ENCODE data around the gene SEC61G. TPM values are rescaled to one million over a fixed set of nuclear protein-coding genes. Genes with fewer than 3 reads are reported as not detected.

SEC61G gene
- total and polyA plus RNA-seq, 4 experiments from 2014 or later, result 67.0 to 284 (median 163) TPM

DNA sequence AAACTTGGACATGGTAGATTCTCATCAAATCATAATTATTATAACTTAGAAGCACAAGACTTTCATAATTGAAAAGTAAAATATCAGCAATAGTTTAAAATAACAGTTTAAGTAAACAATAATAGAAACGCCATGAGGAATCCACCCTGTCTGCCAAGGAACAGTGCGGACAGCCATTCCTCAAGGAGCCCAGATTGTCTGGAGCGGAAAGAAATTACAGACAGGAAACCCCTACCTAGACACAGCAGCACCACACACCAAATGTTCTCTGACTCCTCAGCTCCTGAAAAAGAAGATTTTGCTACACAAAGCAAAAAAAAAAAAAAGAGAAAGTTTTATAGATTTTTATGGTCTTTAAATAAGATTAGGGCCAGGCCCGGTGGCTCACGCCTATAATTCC is 21.5 kb upstream of the SEC61G start:
- no peaks in the 10 kb centered on the region for H3K4me1 Mint-ChIP-seq
- DNase-seq, result no peak
- Histone ChIP-seq H3K9me3 (ENCODE audit: control insufficient read depth in 1 of 2, low read length in 2 of 2) (no peaks in the 10 kb centered on the region), H3K27me3 (ENCODE audit: insufficient read depth, low read length) (no peaks in the 10 kb centered on the region), H3K27ac (ENCODE audit: low read depth, low read length) (no peak overlapping the region), H3K4me1 (ENCODE audit: insufficient read depth, low read length) (no peaks in the 10 kb centered on the region), H3K4me3 (ENCODE audit: low read length in 2 of 2) (no peak overlapping the region), H3K36me3 (ENCODE audit: insufficient read depth, low read length) (no peaks in the 10 kb centered on the region)
- intact Hi-C loops (cut with micrococcal nuclease), result no loop called here
- H3K36me3 Mint-ChIP-seq, result peaks cover 4 to 13% of the 10 kb centered on the region in 2 donors
- peaks cover 10 to 15% of the 10 kb centered on the region in 2 donors for H3K27me3 Mint-ChIP-seq
- no peak overlapping the region for H3K4me3 Mint-ChIP-seq
- H3K27ac Mint-ChIP-seq, result no peak overlapping the region
- peaks cover 2 to 17% (median 13%) of the 10 kb centered on the region in 8 donors for H3K9me3 Mint-ChIP-seq
- POLR2A ChIA-PET (ENCODE audit: partially characterized antibody), result no interaction called here
- CTCF ChIA-PET (ENCODE audit: partially characterized antibody), result interaction anchor here (0.6 to 13.4 kb wide), 2 partner anchors 9 to 474 kb away, joined by 3 to 188 read pairs; no protein-coding TSS in a partner anchor

DNA sequence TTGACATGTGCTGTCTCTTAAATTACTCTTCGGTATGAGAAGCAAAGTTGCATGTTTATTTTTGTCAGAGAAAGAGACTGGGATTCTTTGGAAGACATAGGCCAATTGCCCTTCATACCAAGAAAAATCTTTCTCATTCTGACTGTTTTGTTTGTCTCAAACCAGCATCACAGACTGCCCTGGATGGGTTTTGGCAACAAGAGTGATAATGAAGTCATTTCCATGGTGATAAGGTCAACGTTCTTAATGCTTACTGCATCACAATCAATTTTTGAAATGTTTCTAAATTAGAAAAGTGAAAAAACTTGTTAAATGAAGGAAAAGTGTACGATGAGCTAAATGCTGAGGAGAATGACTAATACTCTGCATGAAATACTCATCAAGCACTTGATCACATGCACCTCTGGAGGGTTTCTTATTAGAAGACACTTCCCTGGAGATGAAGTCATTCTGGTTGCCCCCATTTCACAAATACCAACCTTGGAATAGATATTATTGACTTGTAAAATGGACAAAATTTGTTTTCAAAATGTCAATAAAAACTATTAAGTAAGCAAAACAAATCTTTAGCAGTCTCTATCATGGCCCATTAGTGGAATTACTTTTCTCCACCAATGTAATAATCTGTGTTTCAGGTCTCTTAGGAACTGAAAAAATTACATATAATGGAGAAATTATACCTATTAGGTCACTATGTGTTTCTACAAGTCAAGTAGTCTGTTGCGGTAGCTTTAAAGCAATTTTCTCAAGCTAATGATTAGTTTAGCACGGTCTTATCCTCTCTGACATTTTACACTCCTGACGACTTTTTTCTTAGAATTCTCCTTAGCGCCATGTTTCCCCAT is 19.9 kb upstream of the SEC61G start:
- H3K27me3 Mint-ChIP-seq, result peaks cover 10% of the 10 kb centered on the region in 2 donors
- no peak overlapping the region for H3K4me3 Mint-ChIP-seq
- POLR2A ChIA-PET (ENCODE audit: partially characterized antibody), result no interaction called here
- no peak for DNase-seq
- no peak overlapping the region for H3K27ac Mint-ChIP-seq
- Histone ChIP-seq H3K4me1 (ENCODE audit: insufficient read depth, low read length) (peaks cover 5% of the 10 kb centered on the region), H3K36me3 (ENCODE audit: insufficient read depth, low read length) (no peaks in the 10 kb centered on the region), H3K27me3 (ENCODE audit: insufficient read depth, low read length) (no peaks in the 10 kb centered on the region), H3K27ac (ENCODE audit: low read depth, low read length) (no peak overlapping the region), H3K9me3 (ENCODE audit: control insufficient read depth in 1 of 2, low read length in 2 of 2) (no peaks in the 10 kb centered on the region), H3K4me3 (ENCODE audit: low read length in 2 of 2) (no peak overlapping the region)
- H3K36me3 Mint-ChIP-seq, result peaks cover 4 to 13% of the 10 kb centered on the region in 2 donors
- CTCF ChIA-PET (ENCODE audit: partially characterized antibody), result interaction anchor here (0.5 to 13.4 kb wide), 2 partner anchors 475 to 1339 kb away, joined by 3 to 188 read pairs; no protein-coding TSS in a partner anchor
- peaks cover 0 to 5% (median 3%) of the 10 kb centered on the region in 4 donors for H3K4me1 Mint-ChIP-seq
- intact Hi-C loops (cut with micrococcal nuclease), result no loop called here
- H3K9me3 Mint-ChIP-seq, result peaks cover 2 to 27% (median 13%) of the 10 kb centered on the region in 8 donors

DNA sequence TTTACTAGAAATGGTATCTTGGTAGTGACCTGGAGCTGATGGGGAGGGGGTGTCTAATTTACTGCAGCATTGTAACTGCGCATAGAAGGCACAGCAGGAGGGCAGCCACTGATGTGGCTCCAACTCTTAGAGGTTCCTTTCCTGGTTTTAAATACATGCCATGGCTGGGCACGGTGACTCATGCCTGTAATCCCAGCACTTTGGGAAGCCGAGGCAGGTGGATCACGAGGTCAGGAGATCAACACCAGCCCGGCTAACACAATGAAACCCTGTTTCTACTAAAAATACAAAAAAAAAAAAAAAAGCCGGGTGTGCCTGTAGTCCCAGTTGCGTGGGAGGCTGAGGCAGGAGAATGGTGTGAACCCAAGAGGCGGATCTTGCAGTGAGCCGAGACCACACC is 19.2 kb upstream of the SEC61G start:
- Mint-ChIP-seq H3K4me1 (peaks cover 0 to 12% (median 3%) of the 10 kb centered on the region in 4 donors), H3K36me3 (peaks cover 4 to 13% of the 10 kb centered on the region in 2 donors), H3K9me3 (peaks cover 2 to 27% (median 13%) of the 10 kb centered on the region in 8 donors), H3K4me3 (no peak overlapping the region), H3K27ac (no peak overlapping the region), H3K27me3 (peaks cover 10% of the 10 kb centered on the region in 2 donors)
- Histone ChIP-seq H3K27me3 (ENCODE audit: insufficient read depth, low read length) (no peaks in the 10 kb centered on the region), H3K9me3 (ENCODE audit: control insufficient read depth in 1 of 2, low read length in 2 of 2) (no peaks in the 10 kb centered on the region), H3K4me1 (ENCODE audit: insufficient read depth, low read length) (peaks cover 10% of the 10 kb centered on the region), H3K27ac (ENCODE audit: low read depth, low read length) (no peak overlapping the region), H3K36me3 (ENCODE audit: insufficient read depth, low read length) (no peaks in the 10 kb centered on the region), H3K4me3 (ENCODE audit: low read length in 2 of 2) (no peak overlapping the region)
- intact Hi-C loops (cut with micrococcal nuclease), result no loop called here
- CTCF ChIA-PET (ENCODE audit: partially characterized antibody), result interaction anchor here (6.8 to 13.4 kb wide), 2 partner anchors 18 to 476 kb away, joined by 71 to 188 read pairs; partner anchors contain the start of gene SEC61G
- no peak for DNase-seq
- POLR2A ChIA-PET (ENCODE audit: partially characterized antibody), result no interaction called here

DNA sequence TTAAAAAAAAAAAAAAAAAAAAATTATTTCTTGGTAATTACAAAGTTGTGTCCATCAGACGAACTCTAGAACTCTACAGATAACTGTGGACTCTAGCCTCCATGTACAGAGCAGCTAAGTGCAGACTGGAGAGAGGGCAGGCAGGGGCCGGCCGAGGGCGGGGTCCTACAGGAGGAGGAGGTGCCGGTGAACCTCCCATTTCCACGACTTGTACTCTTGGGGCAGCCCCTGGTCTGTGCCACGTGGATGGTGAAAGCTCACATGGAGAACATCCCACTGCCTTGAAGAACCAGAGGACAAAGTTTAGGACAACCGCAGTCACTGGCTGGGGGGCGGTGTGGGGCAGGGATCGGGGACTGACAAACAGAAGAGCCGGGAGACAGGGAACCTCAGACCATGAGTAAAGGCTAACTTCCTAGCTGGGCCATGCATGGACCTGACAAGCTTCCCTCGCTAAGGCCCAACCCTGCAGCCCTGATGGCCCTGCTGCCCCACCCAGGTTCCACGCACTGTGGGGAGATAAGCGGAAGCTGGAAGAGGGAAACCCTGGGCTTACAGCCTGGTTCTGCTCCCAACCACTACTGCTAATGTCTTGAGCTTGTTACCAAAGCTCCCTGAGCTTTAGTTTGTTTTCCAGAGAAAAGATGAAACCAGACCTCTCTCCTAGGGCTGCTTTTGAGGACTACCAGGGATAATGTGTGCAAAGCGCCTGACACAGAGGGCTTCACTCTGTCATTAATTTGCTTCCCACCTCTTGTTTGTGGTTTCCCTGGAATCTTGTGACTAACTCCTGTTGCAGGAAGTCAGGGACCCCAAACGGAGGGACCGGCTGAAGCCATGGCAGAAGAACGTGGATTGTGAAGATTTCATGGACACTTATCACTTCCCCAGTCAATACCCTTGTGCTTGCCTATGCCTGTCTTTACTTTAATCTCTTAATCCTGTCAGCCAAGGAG is 16.1 kb upstream of the SEC61G start:
- ChIA-PET CTCF (ENCODE audit: partially characterized antibody) (interaction anchor here (1.4 to 13.4 kb wide), 5 partner anchors 9 to 479 kb away, joined by 4 to 188 read pairs (median 13); partner anchors contain the start of gene SEC61G), POLR2A (ENCODE audit: partially characterized antibody) (interaction anchor here (2.2 kb wide), 1 partner anchor 16 kb away, joined by 19 read pairs; the partner anchor contains the start of gene SEC61G)
- Histone ChIP-seq H3K27ac (ENCODE audit: low read depth, low read length) (no peak overlapping the region), H3K9me3 (ENCODE audit: control insufficient read depth in 1 of 2, low read length in 2 of 2) (no peaks in the 10 kb centered on the region), H3K27me3 (ENCODE audit: insufficient read depth, low read length) (no peaks in the 10 kb centered on the region), H3K36me3 (ENCODE audit: insufficient read depth, low read length) (no peaks in the 10 kb centered on the region), H3K4me1 (ENCODE audit: insufficient read depth, low read length) (peaks cover 10% of the 10 kb centered on the region), H3K4me3 (ENCODE audit: low read length in 2 of 2) (no peak overlapping the region)
- no peak overlapping the region for H3K4me3 Mint-ChIP-seq
- peaks cover 7 to 10% of the 10 kb centered on the region in 2 donors for H3K27me3 Mint-ChIP-seq
- H3K9me3 Mint-ChIP-seq, result peaks cover 2 to 27% (median 13%) of the 10 kb centered on the region in 8 donors
- DNase-seq, result no peak
- intact Hi-C loops (cut with micrococcal nuclease), result loop anchor here (1.0 to 5.0 kb wide), 3 partner anchors 66 to 592 kb away; partner anchors contain the start of gene LANCL2
- peaks cover 4 to 13% of the 10 kb centered on the region in 2 donors for H3K36me3 Mint-ChIP-seq
- peak overlapping the region in 1 of 7 donors; percentile 19 for H3K27ac Mint-ChIP-seq
- peaks cover 0 to 13% (median 3%) of the 10 kb centered on the region in 4 donors for H3K4me1 Mint-ChIP-seq

DNA sequence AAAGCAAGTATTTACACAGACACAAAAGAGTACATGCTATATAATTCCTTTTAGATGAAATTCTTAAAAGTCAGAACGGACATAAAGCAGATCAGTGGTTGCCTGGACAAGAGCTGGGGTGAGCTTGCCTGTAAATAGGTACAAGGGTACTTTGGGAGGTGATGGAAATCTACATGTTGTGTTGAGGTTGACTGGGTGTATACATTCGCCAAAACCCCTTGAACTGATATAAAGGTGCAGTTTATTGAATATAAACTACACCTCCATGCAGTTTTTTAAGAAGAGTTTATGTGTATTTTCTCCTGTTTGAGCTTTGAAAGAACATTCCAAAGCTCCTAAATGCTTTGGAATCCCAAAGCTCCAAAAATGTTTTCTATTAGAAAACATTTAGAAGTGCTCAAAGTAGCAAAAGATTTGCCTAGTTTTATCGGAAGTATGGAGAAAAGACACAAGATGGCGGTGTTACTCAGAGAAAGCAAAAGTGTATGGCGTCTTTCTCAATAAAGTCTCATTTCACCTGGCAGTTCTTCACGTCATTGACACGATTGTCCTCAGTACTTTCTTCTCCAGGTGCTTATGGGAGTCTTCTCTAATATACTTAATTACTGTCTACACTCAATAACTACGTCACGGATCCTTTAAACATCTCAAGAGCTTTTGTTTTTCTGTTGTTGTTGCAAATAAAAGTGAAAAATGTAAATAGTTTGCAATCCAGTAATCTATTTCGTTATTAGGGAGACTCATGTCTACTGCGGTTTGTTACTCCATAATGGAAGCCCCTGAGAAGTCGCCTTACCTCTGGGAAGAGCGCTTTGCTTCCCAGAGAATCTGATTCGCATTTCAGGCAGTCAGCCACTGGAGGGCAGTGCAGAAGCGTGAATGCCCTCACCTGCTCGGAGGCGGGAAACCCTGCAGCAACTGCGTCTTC is 14.7 kb upstream of the SEC61G start:
- H3K4me1 ChIP-seq (ENCODE audit: insufficient read depth, low read length), result peaks cover 10% of the 10 kb centered on the region
- peaks cover 4 to 13% of the 10 kb centered on the region in 2 donors for H3K36me3 Mint-ChIP-seq
- H3K4me3 Mint-ChIP-seq, result peak overlapping the region; percentile 74 to 87 (median 78)
- peaks cover 6% of the 10 kb centered on the region for H3K27me3 ChIP-seq (ENCODE audit: insufficient read depth, low read length)
- H3K27ac ChIP-seq (ENCODE audit: low read depth, low read length), result peak overlapping the region; percentile 18
- peaks cover 0 to 13% (median 3%) of the 10 kb centered on the region in 4 donors for H3K4me1 Mint-ChIP-seq
- H3K36me3 ChIP-seq (ENCODE audit: insufficient read depth, low read length), result no peaks in the 10 kb centered on the region
- H3K27ac Mint-ChIP-seq, result peak overlapping the region in 6 of 7 donors; percentile 22 to 83 (median 76)
- POLR2A ChIA-PET (ENCODE audit: partially characterized antibody), result interaction anchor here (0.5 to 2.2 kb wide), 3 partner anchors 10 to 482 kb away, joined by 3 to 19 read pairs (median 5); partner anchors contain the start of gene SEC61G
- peaks cover 2 to 27% (median 13%) of the 10 kb centered on the region in 8 donors for H3K9me3 Mint-ChIP-seq
- peaks cover 9 to 10% of the 10 kb centered on the region in 2 donors for H3K27me3 Mint-ChIP-seq
- intact Hi-C loops (cut with micrococcal nuclease), result loop anchor here (1.0 to 5.0 kb wide), 3 partner anchors 68 to 594 kb away; partner anchors contain the start of gene LANCL2
- peak overlapping the region in 1 of 2 donors; percentile 36 for H3K4me3 ChIP-seq (ENCODE audit: low read length in 2 of 2)
- no peaks in the 10 kb centered on the region for H3K9me3 ChIP-seq (ENCODE audit: control insufficient read depth in 1 of 2, low read length in 2 of 2)
- peak; percentile 46 to 60 (median 53) for DNase-seq
- CTCF ChIA-PET (ENCODE audit: partially characterized antibody), result interaction anchor here (0.7 to 13.4 kb wide), 15 partner anchors 8 to 642 kb away, joined by 3 to 188 read pairs (median 4); partner anchors contain the start of gene SEC61G

DNA sequence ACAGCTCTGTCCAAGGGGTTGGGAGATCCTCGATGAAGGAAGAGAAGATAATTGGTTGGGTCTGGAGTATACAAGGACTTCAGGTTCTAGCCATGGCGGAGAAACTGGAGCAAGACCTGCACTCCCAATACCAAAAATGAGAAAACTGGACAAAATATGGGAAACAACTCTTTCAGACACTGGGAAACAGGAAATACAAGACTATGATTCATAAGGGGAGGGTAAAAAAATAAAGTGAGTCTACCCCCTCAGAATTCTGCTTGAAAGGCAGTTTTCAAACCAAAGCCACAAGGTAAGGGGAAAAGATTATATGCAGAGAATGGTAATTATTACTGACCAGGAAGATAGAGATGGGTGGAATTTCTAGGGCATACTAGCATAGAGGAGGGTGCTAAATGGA is 10.2 kb upstream of the SEC61G start:
- peaks cover 0 to 11% (median 3%) of the 10 kb centered on the region in 4 donors for H3K4me1 Mint-ChIP-seq
- POLR2A ChIA-PET (ENCODE audit: partially characterized antibody), result interaction anchor here (1.2 kb wide), 1 partner anchor 10 kb away, joined by 8 read pairs; the partner anchor contains the start of gene SEC61G
- peaks cover 0 to 2% (median 0%) of the 10 kb centered on the region in 8 donors for H3K9me3 Mint-ChIP-seq

More for the DNA sequence above, 10.2 kb upstream of the SEC61G start:
- Histone ChIP-seq H3K4me1 (ENCODE audit: insufficient read depth, low read length) (peaks cover 7% of the 10 kb centered on the region), H3K4me3 (ENCODE audit: low read length in 2 of 2) (no peak overlapping the region), H3K27ac (ENCODE audit: low read depth, low read length) (no peak overlapping the region), H3K9me3 (ENCODE audit: control insufficient read depth in 1 of 2, low read length in 2 of 2) (no peaks in the 10 kb centered on the region), H3K36me3 (ENCODE audit: insufficient read depth, low read length) (no peaks in the 10 kb centered on the region), H3K27me3 (ENCODE audit: insufficient read depth, low read length) (peaks cover 6% of the 10 kb centered on the region)
- peaks cover 16 to 20% of the 10 kb centered on the region in 2 donors for H3K27me3 Mint-ChIP-seq
- H3K36me3 Mint-ChIP-seq, result no peaks in the 10 kb centered on the region
- intact Hi-C loops (cut with micrococcal nuclease), result no loop called here
- DNase-seq, result no peak
- H3K27ac Mint-ChIP-seq, result no peak overlapping the region
- CTCF ChIA-PET (ENCODE audit: partially characterized antibody), result interaction anchor here (1.4 to 13.4 kb wide), 2 partner anchors 26 to 485 kb away, joined by 4 to 188 read pairs; no protein-coding TSS in a partner anchor
- no peak overlapping the region for H3K4me3 Mint-ChIP-seq
